A172 (cell line): Measurements from ENCODE around the gene KCNH6. TPM values are rescaled to one million over a fixed set of nuclear protein-coding genes. Genes with fewer than 3 reads are reported as not detected.

Experiments used
- total RNA-seq: library from RNA; depleted of rRNA; stranded (reverse); fragments of >200 nt; shearing (Covaris generic); gene quantifications from 2 replicates; pipeline ENCODE4 v1.2.3, GENCODE V29; 2014; rRNA removed

KCNH6 gene
- total RNA-seq, 1 experiment from 2014 or later, result not detected

Other genes with a start within 250 kb of the KCNH6 start
- gene CYB561, start 77.1 kb upstream of the KCNH6 start, total RNA-seq, result 26.6 and 33.0 TPM in 2 replicates
- gene ACE, start 46.3 kb upstream of the KCNH6 start, total RNA-seq, result 4.4 and 7.6 TPM in 2 replicates
- 37.3 and 47.4 TPM in 2 replicates for gene DCAF7, start 27.1 kb downstream of the KCNH6 start, total RNA-seq
- 37.1 and 37.4 TPM in 2 replicates for gene TACO1, start 77.5 kb downstream of the KCNH6 start, total RNA-seq
- 31.5 and 39.5 TPM in 2 replicates for gene MAP3K3, start 99.1 kb downstream of the KCNH6 start, total RNA-seq
- gene LIMD2, start 176.8 kb downstream of the KCNH6 start, total RNA-seq, result 43.2 and 75.7 TPM in 2 replicates
- gene STRADA, start 218.4 kb downstream of the KCNH6 start, total RNA-seq, result 25.2 and 28.8 TPM in 2 replicates